GM21381 (cell line): Measurements from ENCODE around the gene ZNF646.
A peak's percentile ranks its signal among the peaks of the same experiment; 100 is the strongest.

Experiments used
- ATAC-seq: cut with Tn5 transposase; IDR thresholded peaks from one replicate; pipeline ENCODE4 v1.9.1; 2021; ENCODE audit warnings: mild to moderate bottlenecking, moderate library complexity; ENCODE audit not compliant: unreplicated experiment

Gene ZNF646, protein sequence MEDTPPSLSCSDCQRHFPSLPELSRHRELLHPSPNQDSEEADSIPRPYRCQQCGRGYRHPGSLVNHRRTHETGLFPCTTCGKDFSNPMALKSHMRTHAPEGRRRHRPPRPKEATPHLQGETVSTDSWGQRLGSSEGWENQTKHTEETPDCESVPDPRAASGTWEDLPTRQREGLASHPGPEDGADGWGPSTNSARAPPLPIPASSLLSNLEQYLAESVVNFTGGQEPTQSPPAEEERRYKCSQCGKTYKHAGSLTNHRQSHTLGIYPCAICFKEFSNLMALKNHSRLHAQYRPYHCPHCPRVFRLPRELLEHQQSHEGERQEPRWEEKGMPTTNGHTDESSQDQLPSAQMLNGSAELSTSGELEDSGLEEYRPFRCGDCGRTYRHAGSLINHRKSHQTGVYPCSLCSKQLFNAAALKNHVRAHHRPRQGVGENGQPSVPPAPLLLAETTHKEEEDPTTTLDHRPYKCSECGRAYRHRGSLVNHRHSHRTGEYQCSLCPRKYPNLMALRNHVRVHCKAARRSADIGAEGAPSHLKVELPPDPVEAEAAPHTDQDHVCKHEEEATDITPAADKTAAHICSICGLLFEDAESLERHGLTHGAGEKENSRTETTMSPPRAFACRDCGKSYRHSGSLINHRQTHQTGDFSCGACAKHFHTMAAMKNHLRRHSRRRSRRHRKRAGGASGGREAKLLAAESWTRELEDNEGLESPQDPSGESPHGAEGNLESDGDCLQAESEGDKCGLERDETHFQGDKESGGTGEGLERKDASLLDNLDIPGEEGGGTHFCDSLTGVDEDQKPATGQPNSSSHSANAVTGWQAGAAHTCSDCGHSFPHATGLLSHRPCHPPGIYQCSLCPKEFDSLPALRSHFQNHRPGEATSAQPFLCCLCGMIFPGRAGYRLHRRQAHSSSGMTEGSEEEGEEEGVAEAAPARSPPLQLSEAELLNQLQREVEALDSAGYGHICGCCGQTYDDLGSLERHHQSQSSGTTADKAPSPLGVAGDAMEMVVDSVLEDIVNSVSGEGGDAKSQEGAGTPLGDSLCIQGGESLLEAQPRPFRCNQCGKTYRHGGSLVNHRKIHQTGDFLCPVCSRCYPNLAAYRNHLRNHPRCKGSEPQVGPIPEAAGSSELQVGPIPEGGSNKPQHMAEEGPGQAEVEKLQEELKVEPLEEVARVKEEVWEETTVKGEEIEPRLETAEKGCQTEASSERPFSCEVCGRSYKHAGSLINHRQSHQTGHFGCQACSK (N-terminal part only)

DNA sequence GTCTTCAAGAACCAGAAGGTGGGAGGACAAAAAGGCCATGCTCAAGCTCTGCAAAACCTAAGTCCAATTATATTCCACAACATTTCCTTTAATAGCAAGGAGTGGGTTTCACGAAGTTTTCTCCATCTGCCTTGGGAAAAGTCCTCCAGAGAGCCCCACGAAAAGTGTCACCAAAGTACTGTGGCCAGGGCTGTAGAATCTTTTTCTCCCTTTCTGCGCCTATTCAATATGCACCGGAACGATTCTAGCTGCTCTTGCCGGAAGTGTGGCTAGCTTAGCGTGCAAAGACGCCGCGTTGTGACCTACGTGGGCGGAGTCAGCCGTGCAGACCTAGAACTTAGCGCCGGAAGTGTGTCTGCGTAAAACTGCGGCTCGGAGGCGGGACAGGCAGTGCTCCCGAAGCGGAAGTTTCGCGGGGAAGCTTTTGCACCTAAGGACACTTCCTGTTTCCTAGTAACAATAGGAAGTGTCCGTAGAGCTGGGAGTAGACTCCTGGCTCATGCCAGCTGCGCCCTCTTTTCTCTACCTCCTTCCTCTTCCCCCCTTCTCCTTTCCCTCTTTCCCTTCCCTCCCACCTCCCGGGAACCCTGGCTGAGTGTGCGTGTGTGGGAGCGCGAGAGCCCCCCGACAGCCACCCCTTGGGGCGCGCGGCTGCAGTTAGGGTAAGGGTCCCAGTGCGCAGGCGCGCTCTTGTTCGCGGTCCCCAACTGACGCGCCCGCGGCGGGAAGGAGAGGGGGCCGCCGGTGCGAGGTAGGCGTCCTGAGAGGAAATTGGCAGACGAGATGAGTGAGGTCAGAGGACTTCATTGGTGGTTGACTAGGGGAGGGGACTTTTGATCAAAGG lies at the start of gene ZNF646, which contains the start of gene ZNF668:
Gene ZNF646, plus strand, starts transcription at position 453 of the 844 bp plus-strand sequence. CDS start 1,903 bp downstream, outside the sequence.
Gene ZNF668, minus strand, starts transcription at position 271 of the 844 bp plus-strand sequence. CDS start 9,781 bp downstream, outside the sequence.
- ATAC-seq, result peak; percentile 60

DNA sequence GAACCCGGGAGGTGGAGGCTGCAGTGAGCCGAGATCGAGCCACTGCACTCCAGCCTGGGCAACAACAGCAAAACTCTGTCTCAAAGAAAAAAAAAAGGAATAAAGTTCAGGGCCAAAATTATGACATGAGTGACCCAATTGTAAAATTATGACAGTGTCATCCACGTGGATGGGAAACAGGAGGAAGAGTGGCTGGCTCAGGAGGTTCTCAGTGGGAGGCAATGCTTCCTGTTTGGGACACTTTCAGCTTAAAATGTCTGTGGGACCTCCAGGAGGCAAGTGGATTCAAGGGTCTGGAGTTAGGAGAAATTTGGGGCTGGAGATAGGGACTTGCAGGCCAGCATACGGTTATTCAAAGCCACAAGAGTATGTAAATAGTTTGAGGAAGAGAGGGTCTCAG lies 48.9 kb upstream of the ZNF646 start:
- ATAC-seq, result no peak

DNA sequence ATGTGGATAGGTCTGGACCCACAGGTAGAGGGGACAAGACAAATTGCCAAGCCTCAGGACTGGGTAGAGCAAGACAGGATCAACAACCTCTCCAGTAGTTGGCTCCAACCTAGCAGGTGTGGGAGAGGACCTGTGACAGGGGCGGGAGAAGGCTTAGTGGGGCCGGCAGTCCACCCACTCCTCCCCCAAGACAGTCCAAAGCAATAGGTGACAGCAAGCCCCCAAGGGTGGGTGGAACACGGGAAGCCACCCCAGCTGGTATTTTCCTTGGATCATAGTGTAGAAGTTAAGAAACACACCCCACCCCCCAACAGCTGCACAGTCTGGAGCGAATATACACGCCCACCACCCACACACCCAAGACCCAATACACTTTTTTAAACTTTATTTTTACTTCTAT lies 45.0 kb upstream of the ZNF646 start:
- ATAC-seq, result no peak

DNA sequence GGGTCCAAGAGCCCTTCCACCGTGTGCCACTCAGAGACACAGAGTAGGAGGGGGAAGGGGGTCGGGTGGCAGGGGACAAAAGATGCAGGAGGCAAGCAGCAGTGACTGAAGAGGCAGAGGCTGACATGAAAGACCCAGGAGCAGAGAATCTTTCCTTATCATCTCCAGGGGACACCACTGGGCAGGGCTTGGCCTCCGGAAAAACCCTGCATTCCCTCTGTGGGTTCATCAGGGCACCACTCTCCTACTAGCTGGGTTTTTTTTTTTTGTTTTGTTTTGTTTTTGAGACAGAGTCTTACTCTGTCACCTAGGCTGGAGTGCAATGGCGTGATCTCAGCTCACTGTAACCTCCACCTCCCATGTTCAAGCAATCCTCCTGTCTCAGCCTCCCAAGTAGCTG lies 42.9 kb upstream of the ZNF646 start:
- ATAC-seq, result no peak

DNA sequence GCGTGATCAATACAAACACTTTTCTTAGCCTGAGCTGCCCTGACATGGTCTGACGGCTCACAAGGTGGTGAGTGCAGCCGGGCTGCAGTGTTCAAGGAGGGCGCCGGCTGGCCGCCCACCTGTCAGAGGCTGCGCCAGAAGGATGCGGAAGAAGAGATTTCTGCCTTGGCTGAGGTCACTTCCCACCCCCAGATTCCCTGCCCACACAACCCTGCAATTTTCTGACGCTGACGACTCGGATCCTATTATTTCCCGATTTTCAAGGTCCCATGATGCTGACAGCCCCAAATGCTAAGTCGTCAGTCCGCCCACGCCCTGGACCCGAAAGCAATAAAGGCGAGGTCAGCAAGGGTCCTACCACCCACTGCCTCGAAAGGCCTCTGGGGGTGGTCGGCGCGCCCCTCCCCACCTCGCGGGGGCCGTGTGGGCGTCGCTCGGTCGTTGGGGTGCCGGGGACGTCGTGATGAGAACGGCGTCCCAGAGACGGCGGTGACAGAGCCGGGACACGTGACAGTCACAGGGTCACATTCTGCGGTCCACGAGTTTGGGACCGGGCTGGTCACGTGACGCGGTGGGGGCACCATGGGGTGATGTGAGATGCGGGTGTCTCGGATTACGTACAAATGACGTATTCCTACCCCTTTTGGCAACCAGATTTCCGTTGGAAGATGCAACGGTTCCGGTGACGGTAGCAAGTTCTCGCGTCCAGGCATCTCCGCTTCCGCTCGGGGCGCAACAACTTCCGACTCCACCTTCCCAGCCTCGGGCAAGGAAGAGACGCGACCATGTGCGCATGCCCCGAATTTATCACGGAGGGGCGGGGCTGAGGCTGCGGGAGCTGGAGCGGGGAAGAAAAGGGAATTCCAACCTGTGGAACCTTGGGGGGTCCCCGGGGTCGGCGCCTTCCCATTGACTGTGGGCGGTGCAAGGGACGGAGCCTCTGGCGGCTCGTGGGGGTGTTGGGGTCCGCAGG lies 41.2 kb upstream of the ZNF646 start, which contains the start of gene STX4:
Gene STX4, plus strand, starts transcription at position 823 of the 973 bp plus-strand sequence. CDS start 248 bp downstream, outside the sequence.
- ATAC-seq, result peak; percentile 79

DNA sequence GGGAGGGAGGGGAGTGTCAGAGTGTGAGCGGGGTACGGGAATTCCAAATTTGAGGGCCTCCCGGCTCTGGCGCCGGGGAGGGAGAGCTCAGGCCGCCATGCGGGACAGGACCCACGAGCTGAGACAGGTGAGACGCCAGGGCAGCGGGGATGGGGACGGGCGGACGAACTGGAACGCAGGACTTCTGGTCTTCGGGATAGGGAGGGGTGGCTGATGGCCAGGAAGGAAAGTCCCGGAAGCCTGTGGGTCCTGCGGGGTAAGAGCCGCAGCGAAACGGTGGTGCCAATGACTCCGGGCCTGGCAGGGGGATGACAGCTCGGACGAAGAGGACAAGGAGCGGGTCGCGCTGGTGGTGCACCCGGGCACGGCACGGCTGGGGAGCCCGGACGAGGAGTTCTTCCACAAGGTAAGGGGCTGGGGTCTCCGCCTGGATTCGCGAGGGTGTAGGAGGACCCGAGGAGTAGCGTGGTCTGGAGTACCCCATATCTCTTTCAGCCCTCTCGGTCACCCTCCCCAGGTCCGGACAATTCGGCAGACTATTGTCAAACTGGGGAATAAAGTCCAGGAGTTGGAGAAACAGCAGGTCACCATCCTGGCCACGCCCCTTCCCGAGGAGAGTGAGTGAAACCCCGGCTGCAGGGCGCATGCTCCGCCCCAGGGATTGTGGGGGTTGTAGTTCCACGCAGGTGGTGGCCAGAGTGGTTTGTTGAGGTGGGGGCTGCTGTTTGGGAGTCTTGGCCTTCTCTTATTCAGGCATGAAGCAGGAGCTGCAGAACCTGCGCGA lies 40.3 kb upstream of the ZNF646 start:
- ATAC-seq, result peak; percentile 39

DNA sequence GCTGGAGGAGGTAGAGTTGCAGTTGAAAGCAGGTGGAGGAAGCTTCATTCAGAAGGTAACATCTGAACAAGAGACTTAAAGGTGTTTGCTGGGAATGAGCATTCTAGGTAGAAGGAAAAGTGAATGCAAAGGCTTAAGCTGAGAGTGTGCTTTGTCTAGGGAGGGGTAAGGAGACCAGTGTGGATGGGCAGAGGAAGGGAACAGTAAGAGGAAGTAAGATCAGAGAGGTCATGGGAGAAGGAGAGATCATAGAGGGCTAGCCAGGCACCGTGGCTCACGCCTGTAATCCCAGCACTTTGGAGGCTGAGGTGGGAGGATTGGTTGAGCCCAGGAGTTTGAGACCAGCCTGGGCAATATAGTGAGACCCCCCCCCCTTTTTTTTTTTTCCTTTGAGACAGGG lies 37.5 kb upstream of the ZNF646 start:
- ATAC-seq, result no peak

DNA sequence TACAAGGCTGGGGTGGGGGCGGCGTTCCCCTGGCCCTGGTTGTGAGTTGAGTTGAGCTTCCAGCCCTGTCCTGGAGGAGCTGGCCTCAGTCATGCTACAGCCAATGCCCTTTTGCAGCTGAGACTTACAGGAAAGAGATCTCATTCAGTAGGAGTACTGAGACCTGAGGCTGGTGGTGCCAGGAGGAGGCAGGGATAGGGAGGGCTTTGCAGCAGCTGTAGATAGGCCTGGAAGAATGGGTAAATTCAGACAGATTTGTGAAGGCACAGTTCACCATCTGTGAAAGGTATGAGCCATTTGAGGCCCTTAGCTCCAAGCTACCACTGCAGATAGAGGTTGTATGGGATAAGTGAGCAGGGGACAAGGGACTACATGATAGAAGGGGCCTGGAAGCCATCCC lies 35.2 kb upstream of the ZNF646 start:
- ATAC-seq, result no peak

DNA sequence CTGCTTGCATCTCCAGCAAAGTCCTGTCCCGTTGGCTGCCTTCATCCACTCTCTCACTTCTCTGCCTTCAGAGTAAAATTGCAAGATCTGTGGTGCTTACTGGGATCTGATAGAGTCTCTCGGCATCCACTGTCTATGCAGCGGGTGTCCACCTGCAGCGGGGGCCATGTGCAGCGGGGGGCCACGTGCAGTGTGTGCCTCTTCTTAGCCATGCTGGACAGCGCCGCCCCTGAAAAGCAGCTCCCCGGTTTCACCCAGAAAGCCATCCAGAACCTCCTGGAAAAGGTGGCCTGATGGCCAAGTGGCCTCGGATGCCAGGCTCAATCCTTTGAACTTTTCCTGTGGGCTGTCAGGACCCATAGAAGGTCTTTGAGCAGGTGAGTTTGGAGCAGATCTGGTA lies 31.4 kb upstream of the ZNF646 start:
- ATAC-seq, result no peak

DNA sequence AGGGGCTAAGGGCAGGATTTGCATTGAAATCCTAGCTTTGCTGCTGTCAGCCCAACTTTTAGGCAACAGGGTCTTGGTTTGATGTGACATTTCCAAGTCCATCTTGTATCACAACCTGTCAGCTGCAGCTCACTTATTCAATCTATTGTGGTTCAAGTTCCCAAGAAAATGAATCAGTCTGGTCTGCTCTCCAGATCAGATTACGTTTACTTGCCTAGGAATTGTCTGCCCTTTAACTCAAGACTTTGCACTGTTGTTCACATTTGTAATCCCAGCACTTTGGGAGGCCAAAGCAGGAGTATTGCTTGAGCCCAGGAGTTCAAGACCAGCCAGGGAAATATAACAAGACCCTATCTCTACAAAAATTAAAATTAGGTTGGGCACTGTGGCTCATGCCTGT lies 30.9 kb upstream of the ZNF646 start:
- ATAC-seq, result no peak

DNA sequence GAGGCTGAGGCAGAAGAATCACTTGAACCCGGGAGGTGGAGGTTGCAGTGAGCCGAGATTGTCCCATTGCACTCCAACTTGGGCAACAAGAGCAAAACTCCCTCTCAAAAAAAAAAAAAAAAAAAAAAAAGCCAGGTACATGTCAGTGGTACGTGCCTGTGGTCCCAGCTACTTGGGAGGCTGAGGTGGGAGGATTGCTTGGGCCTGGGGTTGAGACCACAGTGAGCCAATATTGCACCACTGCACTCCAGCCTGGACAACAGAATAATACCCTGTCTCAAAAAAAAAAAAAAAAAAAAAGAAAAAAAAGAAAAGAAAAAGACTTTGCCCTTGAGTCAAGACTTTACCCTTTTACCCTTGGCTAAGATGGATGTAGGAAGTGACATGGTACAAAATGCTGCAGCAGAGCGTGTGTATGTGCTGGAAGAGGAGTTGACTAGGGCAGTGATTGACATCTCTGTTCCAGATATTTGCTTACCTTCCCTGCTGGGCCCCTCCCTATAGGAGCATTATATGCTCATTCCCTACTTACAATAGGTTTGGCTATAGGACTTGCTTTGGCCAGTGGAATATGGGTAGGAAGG lies 30.2 kb upstream of the ZNF646 start:
- ATAC-seq, result no peak

DNA sequence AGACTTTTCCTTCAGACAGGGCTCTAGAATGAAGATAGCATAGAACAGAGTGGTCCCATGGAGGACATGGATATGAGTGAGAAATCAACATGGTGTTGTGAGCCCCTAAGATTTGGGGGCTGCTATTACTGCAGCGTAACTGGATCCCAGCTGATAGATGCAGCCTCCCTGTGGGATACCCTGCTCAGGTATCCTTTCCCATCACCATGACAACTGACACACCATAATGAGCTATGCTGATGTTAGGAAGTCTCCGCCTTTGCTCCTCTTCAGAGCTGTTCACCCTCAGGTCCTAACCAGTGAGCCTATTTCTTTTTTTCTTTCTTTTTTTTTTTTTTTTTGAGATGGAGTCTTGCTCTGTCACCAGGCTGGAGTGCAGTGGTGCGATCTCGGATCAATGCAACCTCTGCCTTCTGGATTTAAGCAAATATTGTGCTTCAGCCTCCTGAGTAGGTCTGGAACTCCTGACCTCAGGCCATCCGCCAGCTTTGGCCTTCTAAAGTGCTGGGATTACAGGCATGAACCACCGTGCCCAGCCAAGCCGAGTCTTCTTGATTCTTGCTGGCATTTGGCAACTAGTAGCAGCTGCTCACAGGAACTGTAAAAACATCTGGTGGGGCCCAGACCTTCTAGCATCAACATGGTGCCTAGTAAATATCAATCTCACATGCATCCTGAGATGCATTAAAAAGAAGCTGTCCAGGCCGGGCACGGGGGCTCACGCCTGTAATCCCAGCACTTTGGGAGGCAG lies 23.8 kb upstream of the ZNF646 start:
- ATAC-seq, result no peak

DNA sequence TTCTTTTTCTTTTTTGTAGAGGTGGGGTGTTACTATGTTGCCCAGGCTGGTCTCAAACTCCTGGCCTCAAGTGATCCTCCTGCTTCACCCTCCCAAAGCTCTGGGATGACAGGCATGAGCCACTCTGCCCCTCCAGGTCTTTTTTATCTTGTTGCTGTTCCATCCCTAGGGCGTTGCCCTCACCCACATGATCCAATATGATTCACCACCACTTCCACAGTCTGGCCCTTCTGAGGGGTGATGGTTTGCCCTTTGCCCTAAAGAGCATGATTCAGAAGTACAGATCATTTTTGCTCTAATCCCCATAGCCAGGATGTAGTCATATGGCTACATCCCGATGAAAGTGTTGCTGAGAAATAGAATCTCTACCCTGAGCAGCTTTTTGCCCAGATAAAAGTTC lies 22.1 kb upstream of the ZNF646 start:
- no peak for ATAC-seq

DNA sequence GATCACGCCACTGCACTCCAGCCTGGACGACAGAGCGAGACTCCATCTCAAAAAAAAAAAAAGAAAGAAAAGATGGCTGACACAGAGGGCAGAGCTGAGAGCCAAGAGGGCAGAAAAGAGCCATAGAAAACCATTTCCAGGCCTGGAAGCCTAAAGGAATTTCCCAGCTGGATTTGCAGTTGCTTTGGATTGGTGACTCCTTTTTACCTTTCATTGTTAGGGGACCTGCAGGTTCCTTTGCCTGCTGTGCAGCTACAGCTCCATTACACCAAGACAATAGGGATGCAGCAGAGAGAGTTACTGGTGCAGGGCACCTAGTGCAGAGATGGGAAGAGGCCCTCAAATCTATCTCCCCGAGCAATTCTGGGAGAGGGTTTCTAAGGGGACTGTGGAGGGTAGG lies 18.6 kb upstream of the ZNF646 start:
- no peak for ATAC-seq

DNA sequence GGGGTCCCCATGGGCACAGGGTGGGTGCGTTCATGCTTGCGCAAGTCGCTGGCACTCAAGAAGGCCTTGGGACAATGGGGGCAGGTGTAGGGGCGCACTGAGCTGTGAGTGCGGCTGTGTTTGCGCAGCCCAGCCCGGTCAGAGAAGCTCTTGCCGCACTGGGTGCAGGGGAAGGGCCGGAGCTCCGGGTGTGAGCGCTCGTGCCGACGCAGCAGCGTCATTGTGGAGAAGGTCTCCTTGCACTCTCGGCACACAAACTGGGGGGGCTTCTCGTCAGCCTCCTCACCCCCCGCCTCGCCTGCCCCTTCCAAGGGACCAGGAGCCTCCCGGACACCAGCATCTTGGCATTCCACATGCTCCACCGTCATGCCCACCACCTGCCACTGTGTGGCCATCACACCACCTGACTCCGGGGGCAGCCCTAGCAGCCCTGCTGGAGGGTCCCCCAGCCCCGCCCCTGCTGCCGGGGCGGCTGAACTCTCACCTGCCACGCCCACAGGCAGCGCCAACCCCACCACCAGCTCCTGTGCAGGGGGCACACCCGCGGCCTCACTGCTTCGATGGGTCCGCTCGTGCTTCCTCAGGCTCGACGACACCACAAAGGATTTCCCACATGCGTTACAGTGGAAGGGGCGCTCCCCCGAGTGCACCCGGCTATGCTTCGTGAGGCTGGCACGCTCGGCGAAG lies 13.0 kb upstream of the ZNF646 start:
- ATAC-seq, result no peak

DNA sequence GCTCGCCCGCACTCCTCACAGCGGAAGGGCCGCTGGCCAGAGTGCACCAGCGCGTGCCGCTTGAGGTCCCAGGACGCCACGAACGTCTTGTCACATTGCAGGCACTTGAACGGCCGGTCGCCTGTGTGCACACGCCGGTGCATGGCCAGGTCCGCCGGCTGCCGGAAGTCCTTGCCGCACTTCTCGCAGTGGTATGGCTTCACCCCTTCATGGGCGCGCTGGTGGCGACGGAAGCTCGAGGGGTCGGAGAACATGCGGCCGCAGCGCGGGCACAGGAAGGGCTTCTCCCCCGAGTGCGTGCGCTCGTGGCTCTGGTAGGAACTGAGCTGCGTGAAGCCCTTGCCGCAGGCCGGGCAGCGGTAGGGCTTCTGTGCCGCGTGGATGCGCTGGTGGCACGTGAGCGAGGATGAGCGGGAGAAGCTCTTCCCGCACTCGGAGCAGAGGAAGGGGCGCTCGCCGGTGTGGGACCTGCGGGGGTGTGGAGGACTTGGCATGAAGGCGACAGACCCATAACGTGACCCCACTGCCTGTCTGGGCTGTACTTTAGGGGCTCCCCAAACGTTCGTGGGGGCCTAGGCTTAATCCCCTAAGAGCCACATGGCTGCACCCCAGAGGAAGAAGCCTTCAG lies 12.3 kb upstream of the ZNF646 start:
- ATAC-seq, result no peak
